Endodermal cell (in vitro differentiated cells): ENCODE data around the gene ADNP2. TPM values are rescaled to one million over a fixed set of nuclear protein-coding genes. Genes with fewer than 3 reads are reported as not detected.

Experiments
- DNase-seq: peaks from one replicate; pipeline ENCODE4 v3.0.0-alpha.2; 2017
- H3K27ac ChIP-seq: 2 replicates; pipeline ENCODE4 v1.5.1; 2013; ENCODE audit warnings: mild to moderate bottlenecking, low read depth, low read length, moderate library complexity
- H3K27me3 ChIP-seq: 2 replicates; pipeline ENCODE4 v1.6.1; 2013; ENCODE audit warnings: mild to moderate bottlenecking, low read length, moderate library complexity; ENCODE audit not compliant: insufficient read depth, control insufficient read depth, poor library complexity, severe bottlenecking
- H3K36me3 ChIP-seq: 2 replicates; pipeline ENCODE4 v1.7.0; 2013; ENCODE audit warnings: mild to moderate bottlenecking, low read length, moderate library complexity; ENCODE audit not compliant: control insufficient read depth, insufficient read depth
- H3K4me1 ChIP-seq: one replicate; pipeline ENCODE4 v1.7.0; 2013; ENCODE audit warnings: low read length; ENCODE audit not compliant: control insufficient read depth, insufficient read depth
- H3K4me3 ChIP-seq: 2 replicates; pipeline ENCODE4 v1.5.1; 2013; ENCODE audit warnings: mild to moderate bottlenecking, low read length, moderate library complexity
- H3K9ac ChIP-seq: 2 replicates; pipeline ENCODE4 v1.6.1; 2013; ENCODE audit warnings: mild to moderate bottlenecking, low read length, moderate library complexity; ENCODE audit not compliant: poor library complexity, severe bottlenecking; ENCODE audit errors: extremely low read depth
- H3K9me3 ChIP-seq: 2 replicates; pipeline ENCODE4 v1.6.1; 2013; ENCODE audit warnings: mild to moderate bottlenecking, low read length, moderate library complexity; ENCODE audit not compliant: control insufficient read depth
- H3K27ac Mint-ChIP-seq: 2 replicates; pipeline ENCODE4 v1.8.0; 2020; ENCODE audit warnings: mixed read lengths
- H3K27me3 Mint-ChIP-seq: 2 replicates; pipeline ENCODE4 v1.8.0; 2021; ENCODE audit warnings: mild to moderate bottlenecking, mixed read lengths; ENCODE audit not compliant: insufficient read depth
- H3K36me3 Mint-ChIP-seq: 2 replicates; pipeline ENCODE4 v1.8.0; 2020; ENCODE audit warnings: low read depth, mixed read lengths
- H3K4me1 Mint-ChIP-seq: 2 replicates; pipeline ENCODE4 v1.8.0; 2020; ENCODE audit warnings: mixed read lengths
- H3K4me3 Mint-ChIP-seq: 2 replicates; pipeline ENCODE4 v1.8.0; 2020; ENCODE audit warnings: mild to moderate bottlenecking, moderate library complexity, mixed read lengths
- H3K9me3 Mint-ChIP-seq: 2 replicates; pipeline ENCODE4 v1.8.0; 2020; ENCODE audit warnings: mild to moderate bottlenecking, mixed read lengths
- WGBS, 2 experiments: methylation state at CpG; one replicate each; pipeline versions ENCODE4 v1.1.5 to v1.1.7; 2013; ENCODE audit warnings: missing lambda C conversion rate in 2 of 2, mixed read lengths in 1 of 2; ENCODE audit not compliant: insufficient coverage in 1 of 2, insufficient read length in 1 of 2; 5-methylcytosine and 5-hydroxymethylcytosine counted together
- total RNA-seq, 2 donors: library from RNA; stranded (reverse); fragmentation: NEBNext Ultra II Directional in 1 of 2; extraction: Animal tissue kit (Norgen Biotek cat#: 25700) in 1 of 2; gene quantifications; 2 replicates in 1 of 2; 3 replicates in 1 of 2; pipeline ENCODE4 v1.2.1, GENCODE V29; 2021
- TF ChIP-seq, protein P1 (sequence below): fragments of 200-600 bp; sonication (generic); conservative IDR thresholded peaks from 2 replicates; pipeline ENCODE4 v1.5.0; 2021; ENCODE audit warnings: antibody characterized with exemption, mild to moderate bottlenecking

The ADNP2 gene
- total RNA-seq, 2 donors from 2014 or later, result 38.4 to 51.0 TPM

DNA sequence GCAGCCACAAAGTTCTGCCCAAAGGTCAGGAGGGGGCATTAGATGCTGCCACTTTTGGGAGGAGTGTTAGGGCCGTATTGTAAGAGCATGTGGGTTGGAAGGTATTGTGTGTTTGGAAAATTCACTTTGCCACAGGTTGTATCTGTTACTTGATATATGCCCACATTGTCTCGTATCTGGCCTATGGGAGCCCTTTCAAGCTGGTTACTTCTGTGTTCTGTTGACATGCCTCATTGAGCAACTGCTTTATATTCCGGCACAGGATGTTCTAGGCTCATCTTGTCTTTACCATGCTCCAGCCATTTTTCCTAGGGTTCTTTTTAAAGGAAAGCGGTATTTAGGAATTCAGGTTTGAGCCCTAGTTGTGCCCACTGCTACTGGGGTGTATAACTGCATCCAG, 6.0 kb downstream of the ADNP2 start:
- peaks cover 40% of the 10 kb centered on the region for H3K36me3 ChIP-seq
- H3K36me3 Mint-ChIP-seq, result peaks cover 33% of the 10 kb centered on the region
- peaks cover 4% of the 10 kb centered on the region for H3K4me1 ChIP-seq
- TF ChIP-seq, protein P1, sequence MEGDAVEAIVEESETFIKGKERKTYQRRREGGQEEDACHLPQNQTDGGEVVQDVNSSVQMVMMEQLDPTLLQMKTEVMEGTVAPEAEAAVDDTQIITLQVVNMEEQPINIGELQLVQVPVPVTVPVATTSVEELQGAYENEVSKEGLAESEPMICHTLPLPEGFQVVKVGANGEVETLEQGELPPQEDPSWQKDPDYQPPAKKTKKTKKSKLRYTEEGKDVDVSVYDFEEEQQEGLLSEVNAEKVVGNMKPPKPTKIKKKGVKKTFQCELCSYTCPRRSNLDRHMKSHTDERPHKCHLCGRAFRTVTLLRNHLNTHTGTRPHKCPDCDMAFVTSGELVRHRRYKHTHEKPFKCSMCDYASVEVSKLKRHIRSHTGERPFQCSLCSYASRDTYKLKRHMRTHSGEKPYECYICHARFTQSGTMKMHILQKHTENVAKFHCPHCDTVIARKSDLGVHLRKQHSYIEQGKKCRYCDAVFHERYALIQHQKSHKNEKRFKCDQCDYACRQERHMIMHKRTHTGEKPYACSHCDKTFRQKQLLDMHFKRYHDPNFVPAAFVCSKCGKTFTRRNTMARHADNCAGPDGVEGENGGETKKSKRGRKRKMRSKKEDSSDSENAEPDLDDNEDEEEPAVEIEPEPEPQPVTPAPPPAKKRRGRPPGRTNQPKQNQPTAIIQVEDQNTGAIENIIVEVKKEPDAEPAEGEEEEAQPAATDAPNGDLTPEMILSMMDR, result no peak
- H3K27ac Mint-ChIP-seq, result no peak overlapping the region
- DNase-seq, result no peak
- H3K4me3 ChIP-seq, result no peak overlapping the region
- H3K9me3 ChIP-seq, result no peaks in the 10 kb centered on the region
- H3K27me3 ChIP-seq, result no peaks in the 10 kb centered on the region
- no peak overlapping the region for H3K4me3 Mint-ChIP-seq
- H3K4me1 Mint-ChIP-seq, result peaks cover 34% of the 10 kb centered on the region
- no peak overlapping the region for H3K9ac ChIP-seq
- H3K27ac ChIP-seq, result no peak overlapping the region
- 90 to 95% methylated on average over 3 to 4 of the region's 4 CpGs for WGBS, 2 experiments
- no peaks in the 10 kb centered on the region for H3K9me3 Mint-ChIP-seq
- H3K27me3 Mint-ChIP-seq, result no peaks in the 10 kb centered on the region

DNA sequence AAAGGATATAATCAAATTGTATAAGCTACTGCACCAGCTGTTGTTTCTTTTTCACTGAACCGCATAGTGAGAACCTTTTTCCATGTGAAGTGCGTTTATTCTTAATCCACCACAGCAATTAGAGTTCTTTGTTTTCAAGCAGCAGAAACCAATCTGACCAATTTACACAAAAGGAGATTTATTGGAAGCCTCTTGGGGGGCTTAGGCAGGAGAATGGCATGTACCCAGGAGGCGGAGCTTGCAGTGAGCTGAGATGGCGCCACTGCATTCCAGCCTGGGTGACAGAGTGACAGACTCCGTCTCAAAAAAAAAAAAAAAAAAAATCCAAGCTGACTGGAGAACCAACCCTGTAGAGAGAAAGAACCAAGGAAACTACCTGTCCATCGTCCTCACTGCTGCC, 10.0 kb downstream of the ADNP2 start:
- H3K27ac ChIP-seq, result no peak overlapping the region
- Mint-ChIP-seq H3K27me3 (no peaks in the 10 kb centered on the region), H3K36me3 (peaks cover 55% of the 10 kb centered on the region), H3K4me1 (peaks cover 20% of the 10 kb centered on the region), H3K4me3 (no peak overlapping the region), H3K27ac (peak overlapping the region; percentile 89), H3K9me3 (no peaks in the 10 kb centered on the region)
- peaks cover 60% of the 10 kb centered on the region for H3K36me3 ChIP-seq
- WGBS, 2 experiments, result 38 to 54% methylated on average over 5 to 6 of the region's 6 CpGs
- TF ChIP-seq, protein P1, result no peak
- no peaks in the 10 kb centered on the region for H3K9me3 ChIP-seq
- DNase-seq, result peak; percentile 69
- peaks cover 4% of the 10 kb centered on the region for H3K4me1 ChIP-seq
- no peaks in the 10 kb centered on the region for H3K27me3 ChIP-seq
- no peak overlapping the region for H3K4me3 ChIP-seq
- H3K9ac ChIP-seq, result no peak overlapping the region

- peaks cover 4% of the 10 kb centered on the region for H3K4me1 ChIP-seq
- no peaks in the 10 kb centered on the region for H3K9me3 ChIP-seq
- H3K27ac ChIP-seq, result no peak overlapping the region
- Mint-ChIP-seq H3K4me1 (peaks cover 20% of the 10 kb centered on the region), H3K4me3 (no peak overlapping the region), H3K36me3 (peaks cover 66% of the 10 kb centered on the region), H3K27me3 (no peaks in the 10 kb centered on the region), H3K9me3 (no peaks in the 10 kb centered on the region), H3K27ac (peak overlapping the region; percentile 31)
- TF ChIP-seq, protein P1, result no peak
- H3K9ac ChIP-seq, result no peak overlapping the region
- H3K27me3 ChIP-seq, result no peaks in the 10 kb centered on the region
- WGBS, 2 experiments, result 92 to 100% methylated on average over 1 of the region's 1 CpG
- no peak overlapping the region for H3K4me3 ChIP-seq
- H3K36me3 ChIP-seq, result peaks cover 67% of the 10 kb centered on the region
- no peak for DNase-seq
Measured at GRCh38 chr18:80120932-80121331, 11.9 kb downstream of the ADNP2 start.
